HG03565 (cell line): ENCODE data around the gene EMILIN1.
"Not testable (repeated sequence)": the region's sequence is repeated elsewhere in the genome, so short reads cannot be mapped to it uniquely, and the experiment has no call there.

Experiments
- ATAC-seq: cut with Tn5 transposase; IDR thresholded peaks from one replicate; pipeline ENCODE4 v1.9.1; 2021; ENCODE audit warnings: mild to moderate bottlenecking, moderate library complexity; ENCODE audit not compliant: unreplicated experiment

Gene EMILIN1

DNA sequence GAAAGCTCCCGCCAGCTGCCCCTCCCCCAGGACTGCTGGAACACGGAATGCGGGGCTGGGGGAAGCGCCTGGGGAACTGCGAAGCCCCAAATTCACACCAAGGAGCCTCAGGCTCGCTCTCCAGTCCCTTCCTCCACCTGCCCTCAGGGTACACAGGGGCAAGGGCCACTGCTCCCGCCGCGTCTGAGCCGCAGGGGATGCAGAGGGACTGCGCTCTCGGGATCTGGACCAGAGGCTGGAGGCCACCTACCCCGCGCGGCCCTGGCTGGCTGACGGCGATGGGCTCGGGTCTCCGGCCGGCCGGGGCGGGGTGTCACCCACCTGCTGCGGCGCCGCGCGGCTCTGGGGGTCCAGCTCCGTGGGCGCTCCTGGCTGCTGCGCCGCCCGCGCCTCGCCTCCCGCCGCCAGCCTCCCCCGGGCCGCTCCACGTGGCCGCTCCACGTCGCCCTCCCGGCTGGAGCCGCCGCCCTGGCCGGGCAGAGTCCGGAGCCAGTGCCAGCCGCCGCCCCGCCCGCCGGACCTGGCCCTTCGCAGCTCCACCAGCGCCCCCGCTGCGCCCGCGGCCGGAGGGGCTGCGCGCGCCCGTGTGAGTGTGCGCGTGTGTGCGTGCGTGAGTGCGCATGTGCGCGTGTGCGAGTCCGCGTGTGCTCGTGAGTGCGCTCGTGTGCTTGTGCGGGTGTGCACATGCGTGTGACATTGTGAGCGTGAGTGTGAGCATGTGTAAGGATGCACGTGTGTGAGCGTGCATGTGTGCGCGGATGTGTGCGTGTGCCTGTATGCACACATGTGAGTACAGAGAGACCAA is 40.3 kb downstream of the EMILIN1 start, which contains the start of gene CGREF1:
Gene CGREF1 (minus strand): TSS at position 604 of the 805 bp plus-strand sequence. CDS start 14,762 bp downstream, outside the sequence.
- no peak for ATAC-seq

DNA sequence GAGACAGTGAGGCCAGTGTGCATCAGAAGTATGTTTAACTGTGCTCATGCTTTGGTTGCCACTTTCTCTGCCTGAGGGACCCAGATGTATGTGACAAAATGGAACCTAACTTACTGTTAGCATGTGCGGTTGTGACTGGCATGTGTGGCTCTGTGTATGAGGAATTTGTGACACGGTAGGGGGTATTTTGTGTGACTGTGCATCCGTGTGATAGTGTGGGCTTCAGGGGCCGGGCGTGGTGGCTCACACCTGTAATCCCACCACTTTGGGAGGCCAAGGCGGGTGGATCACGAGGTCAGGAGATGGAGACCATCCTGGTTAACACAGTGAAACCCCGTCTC is 40.9 kb downstream of the EMILIN1 start:
- ATAC-seq: not testable (repeated sequence)

DNA sequence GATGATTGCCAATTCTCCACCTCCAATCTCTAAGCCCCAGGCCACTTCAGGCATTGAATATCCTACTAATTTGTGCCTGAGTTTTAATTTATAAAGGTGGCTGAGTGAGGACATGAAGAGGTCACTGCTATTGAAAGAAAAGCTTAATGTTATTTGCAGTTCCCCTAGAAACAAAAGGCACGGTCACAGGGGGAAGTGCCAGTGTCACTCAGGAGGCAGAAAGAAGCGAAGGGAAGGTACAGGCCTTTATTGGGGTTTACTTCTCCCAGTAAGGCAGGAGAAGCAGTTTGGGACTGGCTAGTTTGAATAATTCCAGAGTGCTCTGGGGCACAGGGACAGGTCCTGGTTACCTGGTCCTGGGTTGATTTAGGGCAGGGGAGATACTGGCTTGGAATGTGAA is 43.5 kb downstream of the EMILIN1 start:
- no peak for ATAC-seq

- ATAC-seq: no peak
These were observed 44.4 kb downstream of the EMILIN1 start for GRCh38 chr2:27122791-27123190.

DNA sequence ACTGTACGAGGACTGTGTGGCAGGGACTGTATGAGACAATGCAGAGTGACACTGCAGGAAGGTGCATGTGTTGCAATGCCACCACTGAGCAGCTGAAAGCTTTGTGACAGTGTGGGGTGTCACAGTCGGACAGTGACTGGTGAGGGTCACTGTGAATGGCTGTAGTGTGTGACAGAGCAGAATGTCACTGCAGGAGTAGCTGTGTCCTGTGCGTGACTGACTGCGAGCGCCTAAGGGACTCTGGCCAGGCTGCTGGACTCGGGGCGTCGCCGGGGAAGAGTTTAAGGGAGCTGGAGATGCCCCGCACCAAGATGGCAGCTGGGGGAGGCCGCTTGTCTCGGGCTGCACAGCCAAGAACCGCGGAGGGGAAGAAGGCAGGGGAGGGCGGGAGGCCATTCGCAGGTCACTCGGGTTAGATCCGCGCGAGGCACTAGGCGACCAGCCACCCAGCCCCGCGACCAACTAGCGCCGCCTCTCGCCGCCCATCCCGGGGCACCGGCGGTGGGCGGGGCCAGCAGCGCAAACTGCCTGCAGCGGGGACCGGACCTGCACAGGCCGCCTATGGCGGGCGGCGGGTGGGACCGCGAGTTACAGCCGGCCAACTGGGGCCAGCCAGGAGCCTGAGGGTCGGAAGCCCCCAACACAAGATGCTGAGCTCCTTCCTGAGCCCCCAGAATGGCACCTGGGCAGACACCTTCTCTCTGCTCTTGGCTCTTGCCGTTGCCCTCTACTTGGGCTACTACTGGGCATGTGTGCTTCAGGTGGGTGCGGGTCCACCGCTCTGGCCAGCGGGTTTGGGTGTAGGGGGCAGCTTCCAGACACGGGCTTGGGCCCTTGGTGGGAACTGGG is 45.1 kb downstream of the EMILIN1 start, which contains the start of gene ABHD1:
Gene ABHD1 (plus strand): TSS at position 514 of the 849 bp plus-strand sequence. CDS start 134 bp downstream, at position 648.
- no peak for ATAC-seq

- ATAC-seq: no peak
These were observed 46.7 kb downstream of the EMILIN1 start for GRCh38 chr2:27125104-27125503.

DNA sequence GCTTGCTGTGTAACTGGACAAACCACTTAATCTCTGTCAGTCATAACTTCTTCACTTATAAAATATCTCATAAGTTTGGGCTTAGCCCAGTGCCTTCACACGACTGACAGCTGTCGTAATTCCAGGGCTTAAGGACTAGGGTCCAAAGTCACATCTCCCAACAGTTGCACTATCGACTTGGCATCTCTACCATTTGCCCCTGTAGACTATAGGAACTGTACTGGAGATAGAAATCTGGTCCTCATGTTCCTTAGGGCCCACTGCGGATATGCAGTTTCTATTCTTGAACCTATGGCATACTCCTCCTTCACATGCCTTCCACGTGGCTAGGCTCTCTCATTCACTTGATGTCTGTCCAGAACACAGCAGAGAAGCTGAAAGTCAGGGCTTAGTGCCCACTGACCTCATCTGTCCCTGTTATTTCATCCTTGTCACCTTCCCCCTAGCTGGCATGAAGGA is 47.9 kb downstream of the EMILIN1 start:
- no peak for ATAC-seq

- ATAC-seq: no peak
These were observed 49.7 kb downstream of the EMILIN1 start for GRCh38 chr2:27127883-27128667.

GRCh38 chr2:27128668-27129571 is 50.5 kb downstream of the EMILIN1 start:
- ATAC-seq: no peak

DNA sequence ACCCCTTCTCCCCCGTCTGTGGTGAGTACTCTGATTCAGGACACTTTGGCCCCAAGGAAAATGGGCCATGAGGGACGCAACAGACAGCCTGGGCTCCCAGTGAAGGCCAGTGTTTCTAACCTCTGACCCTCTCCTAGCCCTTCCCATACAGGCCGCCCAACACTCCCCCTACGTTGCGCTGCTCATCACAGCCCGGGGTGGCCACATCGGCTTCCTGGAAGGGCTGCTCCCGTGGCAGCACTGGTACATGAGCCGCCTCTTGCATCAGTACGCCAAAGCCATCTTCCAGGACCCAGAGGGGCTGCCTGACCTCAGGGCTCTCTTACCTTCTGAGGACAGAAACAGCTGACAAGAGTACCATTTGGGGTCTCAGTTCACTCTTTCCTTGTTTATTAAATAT is 52.0 kb downstream of the EMILIN1 start:
- no peak for ATAC-seq

GRCh38 chr2:27131429-27131828 is 53.0 kb downstream of the EMILIN1 start:
- ATAC-seq: no peak

DNA sequence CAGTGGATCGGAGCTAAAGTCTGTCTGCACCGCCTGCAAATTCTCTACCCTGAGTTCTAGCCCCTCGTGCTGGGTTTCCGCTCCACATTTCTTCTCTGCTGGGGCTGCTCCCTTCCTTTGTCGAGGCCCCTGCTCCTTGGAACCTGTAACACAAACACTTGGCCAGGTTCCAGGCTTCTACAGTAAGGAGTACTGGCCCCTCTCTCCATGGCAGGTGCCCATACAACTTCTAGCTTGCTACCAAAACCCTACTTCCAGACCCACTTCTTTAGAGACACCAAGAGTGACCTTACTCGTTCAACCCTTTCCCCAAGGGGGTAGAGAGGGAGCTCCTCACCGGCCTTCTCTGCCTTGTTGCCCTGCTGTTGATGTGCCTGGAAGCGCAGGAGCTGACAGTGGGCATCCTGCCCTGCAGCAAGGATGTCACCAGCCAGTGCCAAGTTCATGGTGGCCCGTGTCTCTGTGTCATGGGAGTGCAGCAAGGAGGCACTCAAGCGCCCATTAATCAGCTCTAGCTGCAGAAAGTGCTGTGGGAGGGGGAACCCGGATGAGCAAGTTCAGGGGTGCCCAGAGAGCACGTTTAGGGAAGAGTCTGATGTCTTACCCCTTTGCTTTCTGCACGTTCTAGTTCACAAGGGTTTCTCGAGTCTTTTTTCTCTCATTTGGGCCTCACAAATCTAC is 54.9 kb downstream of the EMILIN1 start:
- no peak for ATAC-seq

DNA sequence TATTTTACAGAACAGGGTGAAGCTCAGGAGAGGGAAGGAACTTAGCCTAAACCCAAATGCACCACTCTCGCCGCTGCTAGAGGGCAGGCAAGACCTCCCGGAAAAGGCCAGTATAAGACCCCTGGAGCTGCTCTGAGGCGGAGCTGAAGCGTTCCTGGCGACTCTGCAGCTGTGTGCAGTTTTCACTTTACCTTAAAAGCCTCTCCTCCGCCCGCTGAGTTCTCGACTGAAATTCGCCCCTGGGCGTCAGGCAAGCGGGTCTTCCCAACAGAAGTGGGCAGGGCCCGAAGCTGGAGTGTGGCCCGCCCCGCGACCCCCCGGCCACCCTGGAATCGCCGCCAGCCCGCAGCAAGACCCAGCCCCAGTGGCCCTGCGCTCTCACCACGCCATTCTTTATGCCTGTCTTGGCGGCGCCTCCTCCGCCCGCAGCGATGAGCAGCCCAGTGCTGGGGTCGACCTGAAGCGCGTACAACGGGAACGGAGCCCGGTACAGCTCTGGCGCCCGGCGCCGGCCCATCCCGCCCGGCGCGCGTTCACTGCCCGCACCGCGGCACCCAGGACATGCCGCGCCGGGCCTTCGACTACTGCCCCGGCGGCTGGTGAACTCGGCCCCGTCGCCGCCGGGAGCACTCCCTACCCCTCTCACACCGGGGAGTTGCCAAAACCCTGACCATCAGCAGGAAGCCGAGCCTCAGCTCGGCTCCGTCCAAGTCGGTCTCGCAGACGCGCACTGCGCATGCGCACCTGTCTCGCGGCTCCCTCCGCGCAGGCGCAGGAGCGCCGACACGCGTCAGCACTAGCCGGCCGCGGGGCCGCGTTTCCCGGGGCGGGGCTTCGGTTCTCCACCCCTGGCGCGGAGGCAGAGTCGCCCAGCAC is 55.7 kb downstream of the EMILIN1 start, which contains the start of gene PREB:
Gene PREB (minus strand): TSS at position 732 of the 876 bp plus-strand sequence. CDS start 215 bp downstream, at position 517.
- ATAC-seq: peak; percentile 83

GRCh38 chr2:27134781-27135477 is 56.5 kb downstream of the EMILIN1 start:
- no peak for ATAC-seq

GRCh38 chr2:27135478-27135955 is 57.1 kb downstream of the EMILIN1 start:
- ATAC-seq: no peak
